ENCODE results near the gene PDE2A.

DNA sequence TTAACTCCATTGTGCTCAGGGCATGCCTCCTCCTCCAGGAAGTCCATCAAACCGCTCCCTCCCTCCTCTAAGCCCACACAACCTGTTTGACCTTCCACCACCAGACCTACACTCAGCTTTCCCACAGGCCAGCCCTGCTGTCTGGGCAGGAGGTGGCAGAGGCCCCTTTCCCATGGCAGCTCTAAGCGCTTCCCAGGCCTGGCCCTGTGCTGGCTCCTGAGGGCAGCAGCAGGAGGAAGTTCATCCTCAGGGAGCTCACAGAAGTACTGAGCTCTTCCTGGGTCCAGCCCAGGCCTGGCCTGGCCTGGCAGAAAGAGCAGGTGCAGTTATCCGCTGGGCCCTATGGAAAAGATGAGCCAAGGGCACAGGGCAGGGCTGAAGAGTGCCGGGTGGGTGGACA, 46.6 kb upstream of the PDE2A start:
- TF ChIP-seq, protein P1, sequence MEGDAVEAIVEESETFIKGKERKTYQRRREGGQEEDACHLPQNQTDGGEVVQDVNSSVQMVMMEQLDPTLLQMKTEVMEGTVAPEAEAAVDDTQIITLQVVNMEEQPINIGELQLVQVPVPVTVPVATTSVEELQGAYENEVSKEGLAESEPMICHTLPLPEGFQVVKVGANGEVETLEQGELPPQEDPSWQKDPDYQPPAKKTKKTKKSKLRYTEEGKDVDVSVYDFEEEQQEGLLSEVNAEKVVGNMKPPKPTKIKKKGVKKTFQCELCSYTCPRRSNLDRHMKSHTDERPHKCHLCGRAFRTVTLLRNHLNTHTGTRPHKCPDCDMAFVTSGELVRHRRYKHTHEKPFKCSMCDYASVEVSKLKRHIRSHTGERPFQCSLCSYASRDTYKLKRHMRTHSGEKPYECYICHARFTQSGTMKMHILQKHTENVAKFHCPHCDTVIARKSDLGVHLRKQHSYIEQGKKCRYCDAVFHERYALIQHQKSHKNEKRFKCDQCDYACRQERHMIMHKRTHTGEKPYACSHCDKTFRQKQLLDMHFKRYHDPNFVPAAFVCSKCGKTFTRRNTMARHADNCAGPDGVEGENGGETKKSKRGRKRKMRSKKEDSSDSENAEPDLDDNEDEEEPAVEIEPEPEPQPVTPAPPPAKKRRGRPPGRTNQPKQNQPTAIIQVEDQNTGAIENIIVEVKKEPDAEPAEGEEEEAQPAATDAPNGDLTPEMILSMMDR (IDR thresholded peaks at IDR 0.05; ENCODE audit: low read depth, low read length), result no peak
- TF ChIP-seq POLR2A (IDR thresholded peaks at IDR 0.05; ENCODE audit: extremely low read depth, insufficient read length) (no peak), MYC (IDR thresholded peaks at IDR 0.05; ENCODE audit: low read depth, low read length) (no peak)
- TF ChIP-seq, protein P2, sequence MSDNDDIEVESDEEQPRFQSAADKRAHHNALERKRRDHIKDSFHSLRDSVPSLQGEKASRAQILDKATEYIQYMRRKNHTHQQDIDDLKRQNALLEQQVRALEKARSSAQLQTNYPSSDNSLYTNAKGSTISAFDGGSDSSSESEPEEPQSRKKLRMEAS (IDR thresholded peaks at IDR 0.05; ENCODE audit: low read depth, low read length), result no peak
